H1 (cell line): ENCODE data around the gene CCDC30. TPM values are rescaled to one million over a fixed set of nuclear protein-coding genes. Genes with fewer than 3 reads are reported as not detected.

Experiments used
- CHD1 ChIP-seq: IDR thresholded peaks from 2 replicates; pipeline ENCODE4 v1.6.1; 2012; ENCODE audit warnings: low read depth, low read length, improper control_type of control experiment
- CREB1 ChIP-seq: IDR thresholded peaks from 2 replicates; pipeline ENCODE4 v1.6.1; 2012; ENCODE audit warnings: inconsistent platforms
- E2F6 ChIP-seq: IDR thresholded peaks from 2 replicates; pipeline ENCODE4 v1.6.1; 2012; ENCODE audit warnings: inconsistent platforms
- EZH2 ChIP-seq: fragments of 200-600 bp; sonication (generic); IDR thresholded peaks from 2 replicates; pipeline ENCODE4 v1.7.1; 2012; ENCODE audit warnings: low read depth, mild to moderate bottlenecking, moderate library complexity, low read length, inconsistent platforms; ENCODE audit not compliant: severe bottlenecking
- GABPA ChIP-seq: IDR thresholded peaks from 2 replicates; pipeline ENCODE4 v1.6.1; 2011; ENCODE audit warnings: mild to moderate bottlenecking, low read length, moderate library complexity, borderline replicate concordance; ENCODE audit not compliant: insufficient read depth
- ZNF274 ChIP-seq: IDR thresholded peaks from 2 replicates; pipeline ENCODE4 v1.7.0; 2012; ENCODE audit warnings: low read length, borderline replicate concordance; ENCODE audit errors: extremely low read depth
- polyA plus RNA-seq, 7 experiments: library from polyadenylated mRNA; depleted of rRNA in 3 of 7; stranded (reverse) in 5 of 7; unstranded in 2 of 7; fragments of >200 nt in 5 of 7; fragments of 200-250 nt in 2 of 7; gene quantifications; 1 replicate in 5 of 7; 2 replicates in 1 of 7; 4 replicates in 1 of 7; pipeline versions ENCODE4 v1.2.1 to v1.2.3, GENCODE V29; 2011 to 2013; ENCODE audit warnings: missing spikeins in 2 of 7, mixed read lengths in 2 of 7
- total RNA-seq: library from RNA; stranded (reverse); fragmentation: NEBNext Ultra II Directional; extraction: Animal tissue kit (Norgen Biotek cat#: 25700); gene quantifications from 2 replicates; pipeline ENCODE4 v1.2.1, GENCODE V29; 2021
- TF ChIP-seq, protein P1 (sequence below): IDR thresholded peaks from 2 replicates; pipeline ENCODE4 v1.6.1; 2012; ENCODE audit warnings: low read length, inconsistent platforms

CCDC30 gene
- total and polyA plus RNA-seq, 2 of the 8 experiments (the other 6 are each of a cell fraction or from before 2014, with no cell fraction given), result 0.60 to 1.8 TPM

DNA sequence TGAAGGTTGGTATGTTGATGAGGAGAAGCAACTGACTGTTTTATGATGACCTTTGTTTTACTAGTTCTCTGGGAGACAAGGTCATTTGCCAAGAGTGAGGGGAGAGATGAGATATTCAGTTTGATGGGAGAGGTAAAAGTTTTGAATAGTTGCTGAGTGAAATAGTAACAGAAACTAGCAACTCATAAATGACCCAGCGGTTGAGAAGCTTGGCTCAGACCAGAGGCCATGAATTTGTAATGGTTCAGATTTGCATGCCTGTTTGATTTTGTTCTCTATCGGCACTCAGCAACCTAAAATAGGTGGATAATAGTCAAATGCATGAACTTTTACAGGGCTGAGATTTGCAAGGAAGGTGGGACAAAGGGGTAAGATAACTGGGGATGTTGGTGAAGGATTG, 6.6 kb downstream of the CCDC30 start (continued):
- no peak for TF ChIP-seq E2F6
- TF ChIP-seq ZNF274, result no peak
- TF ChIP-seq CREB1, result no peak
- TF ChIP-seq, protein P1, sequence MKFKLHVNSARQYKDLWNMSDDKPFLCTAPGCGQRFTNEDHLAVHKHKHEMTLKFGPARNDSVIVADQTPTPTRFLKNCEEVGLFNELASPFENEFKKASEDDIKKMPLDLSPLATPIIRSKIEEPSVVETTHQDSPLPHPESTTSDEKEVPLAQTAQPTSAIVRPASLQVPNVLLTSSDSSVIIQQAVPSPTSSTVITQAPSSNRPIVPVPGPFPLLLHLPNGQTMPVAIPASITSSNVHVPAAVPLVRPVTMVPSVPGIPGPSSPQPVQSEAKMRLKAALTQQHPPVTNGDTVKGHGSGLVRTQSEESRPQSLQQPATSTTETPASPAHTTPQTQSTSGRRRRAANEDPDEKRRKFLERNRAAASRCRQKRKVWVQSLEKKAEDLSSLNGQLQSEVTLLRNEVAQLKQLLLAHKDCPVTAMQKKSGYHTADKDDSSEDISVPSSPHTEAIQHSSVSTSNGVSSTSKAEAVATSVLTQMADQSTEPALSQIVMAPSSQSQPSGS, result no peak
- no peak for TF ChIP-seq GABPA
- TF ChIP-seq EZH2, result no peak
- TF ChIP-seq CHD1, result no peak
